ENCODE measurements around the gene APBA2.

DNA sequence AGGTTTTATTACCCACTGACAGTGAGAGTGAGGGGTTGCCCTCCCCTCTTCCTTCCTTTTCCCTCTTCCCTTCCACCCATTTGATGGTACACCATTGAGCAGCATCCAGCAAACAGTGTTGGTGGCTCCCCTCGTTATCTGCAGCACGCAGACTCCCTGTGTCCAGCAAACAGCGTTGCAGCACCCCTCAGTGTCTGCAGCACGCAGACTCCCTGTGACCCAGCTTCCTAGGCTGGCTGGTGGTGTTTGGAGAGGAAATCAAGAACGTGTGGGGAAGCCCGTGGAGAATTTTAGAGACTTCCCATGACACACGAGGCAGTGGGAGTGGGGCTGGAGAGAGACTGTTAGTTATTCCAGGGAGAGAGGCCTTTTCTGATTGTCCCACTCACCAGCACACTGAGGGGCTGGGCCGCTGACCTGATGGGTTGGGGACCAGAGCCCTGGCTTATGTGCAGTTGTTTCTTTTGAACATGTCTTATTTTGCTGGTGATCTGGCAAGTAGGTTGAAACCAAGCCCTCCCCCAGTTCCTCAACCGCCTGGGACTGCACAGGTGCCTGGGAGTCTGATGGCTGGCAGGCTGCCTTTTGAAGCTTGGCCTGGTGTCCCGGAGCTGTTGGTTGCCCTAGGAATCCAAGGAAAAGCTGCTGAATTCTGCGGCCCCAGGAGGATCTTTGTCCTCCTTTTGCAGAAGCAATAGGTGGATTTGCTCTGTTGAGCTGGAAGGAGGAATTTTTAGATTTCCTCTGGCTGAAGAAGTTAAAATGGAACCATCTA lies 19.0 kb downstream of the APBA2 start:
- no peak for TF ChIP-seq POLR2AphosphoS5 (IDR thresholded peaks at IDR 0.05)
- TF ChIP-seq, protein P1, sequence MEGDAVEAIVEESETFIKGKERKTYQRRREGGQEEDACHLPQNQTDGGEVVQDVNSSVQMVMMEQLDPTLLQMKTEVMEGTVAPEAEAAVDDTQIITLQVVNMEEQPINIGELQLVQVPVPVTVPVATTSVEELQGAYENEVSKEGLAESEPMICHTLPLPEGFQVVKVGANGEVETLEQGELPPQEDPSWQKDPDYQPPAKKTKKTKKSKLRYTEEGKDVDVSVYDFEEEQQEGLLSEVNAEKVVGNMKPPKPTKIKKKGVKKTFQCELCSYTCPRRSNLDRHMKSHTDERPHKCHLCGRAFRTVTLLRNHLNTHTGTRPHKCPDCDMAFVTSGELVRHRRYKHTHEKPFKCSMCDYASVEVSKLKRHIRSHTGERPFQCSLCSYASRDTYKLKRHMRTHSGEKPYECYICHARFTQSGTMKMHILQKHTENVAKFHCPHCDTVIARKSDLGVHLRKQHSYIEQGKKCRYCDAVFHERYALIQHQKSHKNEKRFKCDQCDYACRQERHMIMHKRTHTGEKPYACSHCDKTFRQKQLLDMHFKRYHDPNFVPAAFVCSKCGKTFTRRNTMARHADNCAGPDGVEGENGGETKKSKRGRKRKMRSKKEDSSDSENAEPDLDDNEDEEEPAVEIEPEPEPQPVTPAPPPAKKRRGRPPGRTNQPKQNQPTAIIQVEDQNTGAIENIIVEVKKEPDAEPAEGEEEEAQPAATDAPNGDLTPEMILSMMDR (IDR thresholded peaks at IDR 0.05) = no peak
- no peak for TF ChIP-seq POLR2A (IDR thresholded peaks at IDR 0.05; ENCODE audit: low read depth)
- no peak for TF ChIP-seq EP300 (IDR thresholded peaks at IDR 0.05)
